Measurements from ENCODE around the gene ANXA1.

- TF ChIP-seq POLR2A (IDR thresholded peaks at IDR 0.05), result no peak
- TF ChIP-seq CTCF (IDR thresholded peaks at IDR 0.05), result no peak
- TF ChIP-seq EP300 (IDR thresholded peaks at IDR 0.05), result no peak
- no peak for TF ChIP-seq POLR2AphosphoS5 (IDR thresholded peaks at IDR 0.05)
These were observed 3.1 kb downstream of the ANXA1 start for GRCh38 chr9:73154722-73155121.

Data from suprapubic skin (tissue), 4 donors.